Body of pancreas (tissue), 4 donors: Measurements from ENCODE around the gene ALG6.

ENCODE experiments used
- CTCF ChIP-seq, 7 experiments: fragments of 450-650 bp in 4 of 7; fragments of 200-600 bp in 3 of 7; sonication (generic) in 3 of 7; IDR thresholded peaks; one replicate each; pipeline ENCODE4 v1.5.1; 2016 to 2019; ENCODE audit warnings: antibody characterized with exemption in 7 of 7
- POLR2A ChIP-seq, 3 donors: fragments of 450-650 bp; IDR thresholded peaks; one replicate each; pipeline ENCODE4 v1.6.1; 2016; ENCODE audit warnings: antibody characterized with exemption in 3 of 3, mild to moderate bottlenecking in 2 of 3

GRCh38 chr1:63352736-63353135 lies 14.7 kb upstream of the ALG6 start:
- TF ChIP-seq CTCF (IDR thresholded peaks at IDR 0.05) (no peak), POLR2A (IDR thresholded peaks at IDR 0.05) (no peak)
